GM18868 (cell line): Measurements from ENCODE around the gene PPP1R3G.
"Not testable (repeated sequence)": the region's sequence is repeated elsewhere in the genome, so short reads cannot be mapped to it uniquely, and the experiment has no call there.

Experiments
- ATAC-seq: cut with Tn5 transposase; IDR thresholded peaks from one replicate; pipeline ENCODE4 v1.9.1; 2021; ENCODE audit warnings: mild to moderate bottlenecking, moderate library complexity; ENCODE audit not compliant: unreplicated experiment

The PPP1R3G gene

DNA sequence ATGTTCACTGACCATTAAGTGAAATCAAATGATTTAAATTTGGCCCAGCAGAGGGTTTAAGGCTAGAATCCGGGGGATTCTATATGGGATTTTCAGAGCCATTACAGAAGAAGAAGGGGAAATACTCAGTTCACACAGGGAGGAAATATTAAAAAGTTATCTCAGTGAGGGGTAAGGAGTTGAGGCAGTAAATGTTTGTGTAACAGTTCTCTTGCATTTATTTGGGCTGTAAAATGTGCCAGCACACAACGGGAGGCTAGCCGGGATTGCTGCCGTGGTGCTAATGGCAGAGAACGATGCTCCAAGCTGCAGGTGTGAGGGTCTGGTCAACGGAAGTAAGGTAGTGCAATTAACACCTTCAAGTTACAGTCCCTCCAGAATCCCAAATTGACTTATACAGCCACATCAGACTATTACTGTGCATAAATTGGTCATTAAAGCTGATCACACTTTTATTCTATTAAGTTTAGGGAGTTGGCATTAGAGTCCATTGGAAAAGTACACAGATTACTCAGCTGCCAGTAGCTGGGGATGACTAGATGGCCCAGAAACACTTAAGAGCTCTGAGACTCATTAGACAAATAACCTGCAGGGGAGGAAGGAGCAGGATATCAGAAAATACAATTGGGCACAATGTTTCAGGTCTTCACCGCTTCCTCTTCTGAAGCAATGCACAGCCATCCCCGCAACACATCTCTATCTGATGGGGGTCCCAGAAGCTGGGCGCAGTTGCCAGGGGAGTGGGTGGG lies 31.3 kb downstream of the PPP1R3G start:
- no peak for ATAC-seq

DNA sequence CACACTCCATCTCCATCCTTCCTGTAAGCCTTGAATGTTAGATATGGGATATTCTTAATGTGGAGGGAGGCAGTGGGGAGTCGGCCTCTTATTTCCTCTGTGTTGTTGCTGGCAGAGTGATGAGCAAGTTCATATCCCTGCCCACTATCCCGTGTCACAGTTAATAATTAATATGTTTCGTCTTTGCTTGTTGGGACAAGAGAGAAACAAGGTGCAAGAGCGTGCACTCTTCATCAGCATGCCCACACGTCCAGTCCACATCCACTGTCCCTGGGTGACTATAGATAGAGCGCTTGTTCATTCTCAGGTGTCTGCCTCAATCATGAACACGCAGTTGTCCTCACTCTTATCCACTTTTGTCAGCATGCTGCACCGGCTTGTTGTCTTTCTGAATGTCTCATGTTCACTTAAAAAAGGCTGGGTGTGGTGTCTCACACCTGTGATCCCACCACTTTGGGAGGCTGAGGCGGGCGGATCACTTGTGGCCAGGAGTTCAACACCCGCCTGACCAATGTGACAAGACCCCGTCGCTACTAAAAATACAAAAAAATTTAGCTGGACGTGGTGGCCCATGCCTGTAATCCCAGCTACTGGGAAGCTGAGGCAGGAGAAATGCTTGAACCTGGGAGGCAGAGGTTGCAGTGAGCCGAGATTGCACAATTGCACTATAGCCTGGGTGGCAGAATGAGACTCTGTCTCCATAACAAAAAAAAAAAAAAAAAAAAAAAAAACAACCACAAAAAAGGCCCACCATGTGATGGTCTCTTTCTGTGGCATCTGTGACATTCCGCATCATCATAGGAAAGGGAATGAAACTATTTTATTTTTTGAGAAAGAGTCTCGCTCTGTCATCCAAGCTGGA lies 34.2 kb downstream of the PPP1R3G start:
- ATAC-seq = no peak

DNA sequence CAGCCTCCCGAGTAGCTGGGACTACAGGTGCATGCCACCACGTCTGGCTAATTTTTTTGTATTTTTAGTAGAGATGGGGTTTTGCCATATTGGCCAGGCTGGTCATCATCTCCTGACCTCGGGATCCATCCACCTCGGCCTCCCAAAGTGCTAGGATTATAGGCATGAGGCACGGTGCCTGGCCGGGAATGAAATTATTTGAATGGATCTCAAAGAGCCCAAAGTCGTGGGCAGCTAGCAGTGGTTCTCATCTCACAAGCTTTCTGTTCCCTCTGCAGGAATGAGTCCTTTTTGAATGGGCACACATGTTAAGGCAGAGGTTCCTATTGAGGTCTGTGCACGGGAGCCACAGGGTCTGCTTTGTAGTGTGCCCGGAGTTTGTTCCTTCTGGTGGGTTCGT lies 34.9 kb downstream of the PPP1R3G start:
- no peak for ATAC-seq

DNA sequence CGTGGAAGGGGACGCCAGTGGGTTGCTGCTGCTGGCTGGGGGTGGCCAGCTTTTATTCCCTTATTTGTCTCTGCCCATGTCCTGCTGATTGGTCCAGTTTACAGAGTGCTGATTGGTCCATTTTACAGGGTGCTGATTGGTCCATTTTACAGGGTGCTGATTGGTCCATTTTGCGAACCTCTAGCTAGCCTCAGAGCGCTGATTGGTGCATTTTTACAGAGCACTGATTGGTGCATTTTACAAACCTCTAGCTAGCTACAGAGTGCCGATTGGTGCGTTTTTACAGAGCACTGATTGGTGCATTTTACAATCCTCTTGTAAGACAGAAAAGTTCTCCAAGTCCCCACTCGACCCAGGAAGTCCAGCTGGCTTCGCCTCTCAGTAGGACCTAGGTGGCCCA lies 35.4 kb downstream of the PPP1R3G start:
- not testable (repeated sequence) for ATAC-seq

DNA sequence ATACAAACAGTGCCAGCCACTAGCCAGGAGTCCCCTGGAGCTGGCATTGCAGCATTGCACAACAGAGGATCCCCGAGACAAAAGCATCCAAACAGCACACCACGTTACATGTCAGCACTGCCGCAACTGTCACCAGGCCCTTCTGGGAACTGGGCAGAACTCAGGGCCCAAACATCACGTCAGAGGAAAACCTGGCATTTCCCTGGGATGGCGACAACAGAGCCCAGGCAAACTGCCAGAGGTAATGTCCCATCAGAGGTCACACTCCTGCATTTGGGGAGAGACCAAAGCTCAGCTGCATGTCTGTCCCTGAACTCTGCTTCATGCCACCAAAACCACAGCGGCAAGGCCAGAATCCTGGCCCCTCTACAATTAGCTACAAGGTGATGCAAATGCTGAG lies 36.3 kb downstream of the PPP1R3G start:
- no peak for ATAC-seq

DNA sequence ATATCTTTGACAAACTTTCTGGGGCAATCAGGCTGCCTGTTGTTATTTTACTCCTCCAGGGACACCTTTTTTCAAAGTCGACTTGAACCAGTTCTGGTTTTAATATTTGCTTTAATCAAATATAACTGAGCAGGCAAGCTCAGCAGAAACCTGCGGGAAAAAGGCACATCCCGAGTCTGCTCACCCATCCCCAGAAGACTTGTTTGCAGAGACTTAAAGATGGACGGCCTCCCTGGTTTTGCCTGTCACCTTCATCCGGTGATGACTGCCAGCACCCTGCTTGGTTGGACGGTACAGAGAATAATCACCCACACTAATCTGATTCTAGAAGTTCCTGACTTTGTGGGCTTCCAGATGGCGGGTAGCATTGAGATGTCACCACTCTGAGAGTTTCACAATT lies 36.8 kb downstream of the PPP1R3G start:
- ATAC-seq = no peak

DNA sequence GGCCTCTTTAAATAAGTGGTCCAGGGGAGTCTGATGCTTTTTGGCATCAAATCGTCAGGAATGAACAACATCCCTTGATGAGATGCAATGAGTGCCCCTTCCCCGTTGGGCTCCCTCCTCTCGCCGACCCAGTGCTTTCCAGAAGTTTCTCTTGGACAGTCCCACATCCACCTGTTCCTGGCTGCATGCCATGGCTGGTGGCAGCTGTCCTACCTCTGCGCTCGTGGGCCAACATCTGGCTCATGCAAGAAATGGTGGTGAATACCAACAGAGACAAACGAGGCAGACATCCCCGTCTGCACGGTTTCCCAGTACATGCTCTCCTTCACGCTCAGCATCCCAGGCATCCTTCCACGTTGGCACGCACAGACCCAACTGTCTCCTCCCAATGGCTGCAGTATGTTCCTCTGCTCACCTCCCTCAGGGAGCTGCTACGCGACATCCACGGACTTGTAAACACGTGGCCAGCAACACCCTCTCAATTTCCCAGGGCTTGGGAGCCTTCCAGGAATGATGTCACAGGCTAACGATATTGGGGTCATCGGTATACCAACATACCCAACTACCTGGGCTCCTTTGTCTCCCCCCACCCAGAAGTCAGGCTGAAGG lies 37.5 kb downstream of the PPP1R3G start:
- ATAC-seq = no peak

DNA sequence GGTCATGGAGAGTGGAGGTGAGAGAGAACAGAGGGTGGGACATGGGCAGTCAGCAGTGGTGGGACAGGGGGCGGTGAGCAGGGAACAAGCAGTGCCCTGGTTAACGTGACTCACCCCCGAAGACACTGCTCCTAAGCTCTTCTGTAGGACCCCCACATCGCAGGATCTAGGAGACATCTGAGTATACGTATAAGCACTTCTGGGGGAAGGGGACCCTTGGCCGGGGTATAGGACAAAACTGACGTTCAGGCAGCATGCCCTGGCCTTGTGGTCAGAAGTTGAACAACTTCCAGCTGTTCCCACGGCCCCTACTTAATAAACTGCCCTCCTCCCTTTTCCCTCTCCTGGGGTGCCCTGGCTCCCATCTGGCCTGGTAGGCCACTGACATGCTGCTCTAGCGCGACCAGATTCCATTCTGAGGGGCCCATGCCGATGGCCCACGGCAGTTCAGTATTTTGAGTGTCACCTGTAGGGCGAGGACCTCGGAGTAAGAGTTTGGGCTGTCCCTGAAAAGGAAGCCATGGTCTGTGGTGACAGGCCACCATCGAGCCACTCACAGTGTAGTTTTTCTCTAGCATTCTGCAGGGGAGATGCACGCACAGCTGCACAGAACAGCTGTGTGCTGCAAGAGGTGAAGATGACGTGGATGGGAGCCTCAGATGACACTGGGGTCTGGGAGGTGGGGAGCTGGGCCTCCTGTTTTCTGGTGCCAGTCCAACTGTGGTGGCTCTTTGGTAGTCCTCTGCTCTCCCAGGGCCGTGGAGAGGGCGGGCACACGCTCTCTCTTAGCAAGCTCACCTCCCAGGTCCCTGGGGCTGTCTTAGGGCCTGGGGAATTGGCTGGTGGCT lies 38.4 kb downstream of the PPP1R3G start:
- no peak for ATAC-seq

DNA sequence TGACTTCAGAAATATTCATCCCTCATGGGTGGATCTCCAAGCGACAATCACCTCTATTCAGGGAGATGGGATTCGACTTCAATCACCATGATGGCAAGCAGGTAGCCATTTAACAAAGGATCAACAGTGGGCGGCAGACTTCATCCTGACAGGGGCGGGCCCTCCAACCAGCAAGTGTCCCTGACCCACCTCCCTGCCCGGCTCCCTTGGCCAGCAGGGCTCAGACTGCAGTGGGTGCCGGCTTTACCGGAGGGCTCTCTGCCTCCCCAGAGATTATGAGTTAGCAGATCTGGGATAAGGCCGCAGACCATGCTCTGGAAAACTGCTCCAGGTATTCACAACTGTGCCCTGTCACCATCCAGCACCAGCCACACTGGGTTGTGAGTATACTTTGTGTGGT lies 39.4 kb downstream of the PPP1R3G start:
- ATAC-seq = no peak

DNA sequence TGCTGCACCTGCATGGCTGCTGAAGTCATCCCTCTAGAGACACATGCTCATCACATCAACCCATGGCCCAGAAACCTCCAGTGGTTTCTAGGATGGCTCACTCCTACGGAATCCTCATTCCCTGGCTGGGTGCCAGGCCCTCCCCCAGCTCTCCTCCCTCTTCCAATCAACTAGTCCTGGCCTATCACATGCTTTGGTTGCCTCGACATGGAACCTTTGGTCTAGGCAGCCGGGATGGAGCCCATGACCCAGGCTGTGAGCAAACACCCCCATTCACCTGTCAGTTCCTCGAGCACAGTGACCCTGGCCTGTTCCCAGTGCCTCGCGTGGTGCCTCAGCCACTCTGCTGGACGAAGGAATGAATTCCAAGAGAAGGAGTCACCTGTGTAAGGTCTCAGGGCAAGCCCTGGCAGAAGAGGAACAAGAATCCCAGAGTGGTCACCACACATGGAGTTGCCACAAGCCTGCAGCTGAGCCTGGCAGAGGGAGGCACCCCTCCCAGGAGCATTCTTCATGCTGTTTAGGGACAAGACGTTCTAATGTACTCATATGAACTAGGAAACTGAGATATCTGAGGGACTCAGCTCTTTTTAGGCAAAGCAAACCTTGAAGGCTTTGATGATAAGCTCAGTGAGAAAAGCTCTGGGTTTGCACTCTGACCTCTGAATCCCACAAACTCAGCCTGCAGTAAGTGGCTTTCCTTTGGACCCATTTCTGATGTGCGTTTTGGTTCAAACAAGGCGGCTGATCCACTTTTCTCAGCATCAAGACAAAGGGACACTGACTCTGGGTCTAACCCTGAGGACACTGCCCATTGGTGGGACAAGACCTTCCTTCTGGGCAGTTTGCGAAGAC lies 40.2 kb downstream of the PPP1R3G start:
- ATAC-seq = no peak

DNA sequence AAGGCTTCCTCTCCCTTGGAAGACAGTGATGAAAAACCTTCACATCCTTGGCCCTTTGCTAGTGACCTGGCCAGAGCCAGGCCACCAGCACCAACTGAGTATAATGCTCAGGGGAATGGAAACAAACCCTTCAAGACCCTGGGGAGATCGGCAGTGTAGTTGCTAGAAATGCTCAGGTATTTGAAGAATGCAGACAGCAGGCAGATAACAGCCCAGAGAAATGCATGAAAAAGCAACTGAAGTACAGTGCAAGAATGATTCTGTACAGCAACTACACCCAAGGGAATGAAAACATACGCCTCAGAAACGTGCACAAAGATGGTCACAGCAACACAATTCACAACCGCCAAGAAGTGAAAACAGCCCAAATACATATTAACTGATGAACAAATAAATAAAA lies 41.1 kb downstream of the PPP1R3G start:
- no peak for ATAC-seq

DNA sequence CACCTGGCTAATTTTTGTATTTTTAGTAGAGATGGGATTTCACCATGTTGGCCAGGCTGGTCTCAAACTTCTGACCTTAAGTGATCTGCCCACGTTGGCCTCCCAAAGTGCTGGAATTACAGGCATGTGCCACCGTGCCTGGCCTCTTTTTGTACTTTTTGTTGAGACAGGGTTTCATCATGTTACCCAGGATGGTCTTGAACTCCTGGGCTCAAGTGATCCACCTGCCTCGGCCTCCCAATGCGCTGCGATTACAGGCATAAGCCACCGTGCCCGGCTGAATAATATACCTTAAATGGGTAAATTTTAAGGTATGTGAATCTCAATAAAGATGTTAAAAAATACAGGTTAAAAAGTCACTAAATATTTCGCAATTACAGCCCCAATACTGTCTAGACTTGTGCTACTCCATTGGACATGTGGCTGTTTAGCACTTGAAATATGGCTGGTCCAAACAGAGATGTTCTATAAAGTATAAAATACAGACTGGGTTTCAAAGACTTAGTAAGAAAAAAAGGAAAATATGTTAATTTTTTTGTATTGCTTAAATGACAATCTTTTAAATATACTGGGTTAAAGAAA lies 42.1 kb downstream of the PPP1R3G start:
- ATAC-seq = no peak

DNA sequence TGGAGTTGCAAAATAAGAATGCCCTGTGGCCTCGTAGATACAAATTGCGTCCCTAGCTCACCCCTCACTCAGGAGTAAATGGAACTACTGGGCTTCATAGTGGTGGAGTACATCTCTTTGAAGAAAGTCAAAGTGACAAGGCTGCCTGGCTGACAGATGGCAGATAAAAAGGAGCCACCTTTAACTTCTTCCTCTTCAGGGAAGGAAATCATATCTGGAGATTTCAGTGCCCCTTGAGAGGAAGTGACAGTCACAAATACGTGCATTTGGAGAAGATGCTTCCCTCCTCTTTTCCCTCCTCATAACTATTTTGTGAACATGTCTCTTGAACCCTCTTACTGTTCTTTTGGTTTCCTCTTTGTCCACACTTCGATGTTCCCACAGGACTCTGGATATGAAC lies 43.2 kb downstream of the PPP1R3G start:
- no peak for ATAC-seq

DNA sequence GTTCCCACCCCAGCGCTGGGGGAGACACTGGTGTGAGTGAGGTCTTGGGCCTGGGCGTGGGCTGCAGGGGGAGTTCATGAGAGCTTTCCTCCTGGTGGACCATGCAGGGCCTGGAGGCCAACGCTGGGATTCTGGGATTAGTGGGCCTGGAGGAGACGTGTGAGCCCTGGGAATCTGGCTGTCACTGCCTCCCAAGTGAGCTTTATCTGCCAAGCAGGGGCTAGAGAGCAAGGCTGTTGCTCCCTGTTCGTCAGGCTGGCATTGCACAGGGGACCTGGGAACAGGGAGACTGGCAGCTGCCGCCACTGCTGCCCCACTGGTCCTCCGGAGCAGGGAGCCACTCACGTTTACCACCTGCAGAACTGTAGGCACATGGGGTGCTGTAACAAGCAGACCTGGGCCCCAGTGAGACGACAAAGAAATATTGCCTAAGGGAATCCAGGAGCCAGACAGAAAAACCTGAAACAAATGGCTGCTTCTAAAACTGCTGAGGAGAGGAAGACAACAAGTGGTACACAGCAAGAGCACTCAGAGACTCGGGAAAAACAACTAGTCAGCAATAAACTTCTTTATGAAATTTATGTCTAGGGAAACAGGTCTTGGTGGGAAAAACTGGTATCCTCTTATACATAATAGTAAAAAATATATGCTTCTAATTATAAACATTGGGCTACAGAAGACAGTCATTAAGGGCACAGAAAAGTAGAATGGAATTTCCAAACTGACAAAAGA lies 45.2 kb downstream of the PPP1R3G start:
- ATAC-seq = no peak

DNA sequence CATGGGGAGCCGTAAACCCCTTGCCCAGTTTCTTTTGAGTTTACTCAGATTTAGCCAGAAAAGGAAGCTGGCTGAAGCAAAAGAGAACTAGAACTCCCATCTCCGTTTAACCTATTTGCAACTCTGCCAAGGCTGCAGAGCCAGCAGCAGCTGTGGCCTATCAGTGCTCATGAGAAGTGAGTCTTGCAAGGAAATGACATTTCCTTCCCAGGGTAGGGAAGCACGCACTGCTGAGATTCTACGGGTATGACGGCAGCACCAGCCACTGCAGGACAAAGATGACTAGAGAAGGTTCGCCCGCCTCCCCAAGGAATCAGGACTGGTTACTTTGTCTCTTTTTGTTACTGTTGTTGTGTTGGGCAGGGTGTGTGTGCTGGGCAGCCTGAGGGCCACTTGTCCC lies 47.6 kb downstream of the PPP1R3G start:
- ATAC-seq = peak; percentile 88

DNA sequence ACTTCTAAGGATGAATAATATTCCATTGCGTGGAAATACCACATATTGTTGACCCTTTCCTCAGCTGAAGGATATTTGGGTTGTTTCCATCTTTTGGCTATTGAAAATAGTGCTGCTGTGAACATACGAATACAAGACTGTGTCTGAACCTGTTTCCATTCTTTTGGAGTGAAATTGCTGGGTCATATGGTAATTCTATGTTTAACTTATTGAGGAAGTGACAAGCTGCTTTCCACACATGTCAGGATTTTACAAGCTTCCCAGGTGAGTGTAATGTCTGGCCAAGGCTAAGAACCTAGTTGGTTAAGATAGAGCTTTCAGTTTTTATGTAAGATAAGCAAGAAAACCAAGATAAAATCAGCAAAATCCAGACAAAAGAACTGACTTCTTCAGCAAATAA lies 48.8 kb downstream of the PPP1R3G start:
- ATAC-seq = no peak

DNA sequence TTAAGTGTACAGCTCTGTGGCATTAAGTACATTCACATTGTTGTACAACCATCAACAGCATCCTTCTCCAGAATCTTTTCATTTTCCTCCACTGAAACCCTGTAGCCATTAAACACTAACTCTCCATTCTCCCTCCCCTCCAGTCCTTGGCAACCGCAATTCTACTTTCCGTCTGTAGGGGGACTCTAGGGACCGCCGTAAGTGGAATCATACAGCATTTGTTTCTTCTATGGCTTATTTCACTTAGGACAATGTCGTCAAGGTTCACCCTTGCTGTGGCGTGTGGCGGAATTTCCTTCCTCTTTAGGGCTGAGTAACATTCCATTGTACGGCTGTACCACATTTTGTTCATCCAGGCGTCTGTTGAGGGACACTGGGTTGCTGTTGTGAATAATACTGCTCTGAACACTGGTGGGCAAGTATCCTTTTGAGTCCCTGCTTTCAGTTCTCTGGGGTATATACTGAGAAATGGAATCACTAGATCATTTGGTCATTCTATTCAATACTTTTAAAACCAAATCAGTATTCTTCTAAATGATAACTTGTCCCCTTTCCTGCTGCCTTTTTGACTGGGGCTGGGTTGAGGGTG lies 50.7 kb downstream of the PPP1R3G start:
- no peak for ATAC-seq

DNA sequence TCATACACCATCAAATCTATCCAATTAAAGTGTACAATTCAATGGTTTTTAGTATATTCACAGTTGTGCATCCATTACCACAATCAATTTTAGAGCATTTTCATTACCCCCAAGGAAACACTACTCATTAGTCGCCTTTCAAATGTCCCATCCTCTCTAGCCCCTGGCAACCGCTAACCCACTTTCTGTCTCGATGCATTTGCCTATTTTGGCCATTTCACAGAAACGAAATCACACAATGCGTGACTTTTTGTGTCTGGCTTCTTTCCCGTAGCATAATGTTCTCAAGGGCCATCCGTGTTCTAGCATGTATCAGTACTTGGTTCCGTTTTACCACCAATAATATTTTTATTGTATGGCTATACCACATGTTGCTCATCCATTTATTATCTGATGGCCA lies 51.7 kb downstream of the PPP1R3G start:
- ATAC-seq = no peak
